ENCODE data around the gene ZNF70.

GRCh38 chr22:23764899-23765881 lies 14.3 kb upstream of the ZNF70 start:
- TF ChIP-seq ELF4 (CRISPR knock-in tag; IDR thresholded peaks at IDR 0.05): no peak
- TF ChIP-seq SMC3 (conservative IDR thresholded peaks at IDR 0.05; ENCODE audit: insufficient read depth, low read depth, low read length): no peak
- no peak for TF ChIP-seq ZNF445 (CRISPR knock-in tag; IDR thresholded peaks at IDR 0.05; ENCODE audit: low read depth)
- no peak for TF ChIP-seq CTCF (IDR thresholded peaks at IDR 0.05 in 2 of 3, conservative IDR thresholded peaks at IDR 0.05 in 1 of 3; ENCODE audit: insufficient read depth in 2 of 3, low read depth in 1 of 3, low read length in 3 of 3)
- no peak for TF ChIP-seq POLR2AphosphoS5 (IDR thresholded peaks at IDR 0.05; ENCODE audit: control insufficient read depth, insufficient read depth, low read depth, low read length)
- TF ChIP-seq PYGO2 (tag; IDR thresholded peaks at IDR 0.05): no peak
- TF ChIP-seq ZNF740 (CRISPR knock-in tag; IDR thresholded peaks at IDR 0.05): no peak
- TF ChIP-seq ZNF740 (tag; IDR thresholded peaks at IDR 0.05): no peak
- no peak for TF ChIP-seq TBP (optimal IDR thresholded peaks at IDR 0.05; ENCODE audit: low read depth, low read length)
- no peak for TF ChIP-seq ZNF561 (CRISPR knock-in tag; conservative IDR thresholded peaks at IDR 0.05)
- TF ChIP-seq USF2 (CRISPR knock-in tag; IDR thresholded peaks at IDR 0.05): no peak
- TF ChIP-seq ZNF217 (CRISPR knock-in tag; IDR thresholded peaks at IDR 0.05): no peak
- TF ChIP-seq JUND (IDR thresholded peaks at IDR 0.05; ENCODE audit: borderline replicate concordance, low read depth, low read length): no peak
- no peak for TF ChIP-seq JUND (tag; IDR thresholded peaks at IDR 0.05; ENCODE audit: borderline replicate concordance, low read depth, low read length)
- TF ChIP-seq L3MBTL2 (IDR thresholded peaks at IDR 0.05): no peak

Data from K562 (cell line).